Esophagus squamous epithelium (tissue), 5 donors: ENCODE results near the gene SAMD14. TPM values are rescaled to one million over a fixed set of nuclear protein-coding genes. Genes with fewer than 3 reads are reported as not detected.

Source experiments
- DNase-seq: peaks from one replicate; lab custom pipeline; 2025; lab: John Stamatoyannopoulos, UW
- H3K27ac ChIP-seq, 4 donors: fragments of 200-600 bp; sonication (generic); one replicate each; pipeline ENCODE4 v1.5.1; 2016 to 2019; ENCODE audit warnings: mild to moderate bottlenecking in 1 of 4
- H3K27me3 ChIP-seq, 4 donors: fragments of 200-600 bp; sonication (generic); 1 replicate in 3 of 4; 2 replicates in 1 of 4; pipeline versions ENCODE4 v1.5.1 to v1.6.0; 2017 to 2021; ENCODE audit warnings: antibody characterized with exemption in 1 of 4
- H3K36me3 ChIP-seq, 3 donors: fragments of 200-600 bp; sonication (generic); one replicate each; pipeline ENCODE4 v1.5.1; 2016 to 2019
- H3K4me1 ChIP-seq, 3 donors: fragments of 200-600 bp; sonication (generic); one replicate each; pipeline ENCODE4 v1.5.1; 2017 to 2019
- H3K4me3 ChIP-seq, 4 donors: fragments of 200-600 bp; sonication (generic); 1 replicate in 3 of 4; 2 replicates in 1 of 4; pipeline ENCODE4 v1.5.1; 2016 to 2019; ENCODE audit warnings: mild to moderate bottlenecking in 2 of 4, moderate library complexity in 1 of 4
- H3K9me3 ChIP-seq, 3 donors: fragments of 200-600 bp; sonication (generic); one replicate each; pipeline ENCODE4 v1.5.1; 2016 to 2019
- POLR2A ChIP-seq, 4 donors: fragments of 450-650 bp; IDR thresholded peaks; one replicate each; pipeline ENCODE4 v1.6.1; 2017; ENCODE audit warnings: antibody characterized with exemption in 4 of 4, mild to moderate bottlenecking in 4 of 4, moderate library complexity in 3 of 4
- WGBS, 2 donors: methylation state at CpG; one replicate each; pipeline ENCODE4 v1.1.5; 2018; 5-methylcytosine and 5-hydroxymethylcytosine counted together
- intact Hi-C: fragments of 100-400 bp; cut with DNase I; formaldehyde crosslinking; loops from one replicate; pipeline ENCODE4 v1.15.0; 2022
- total RNA-seq, 4 donors: library from RNA; depleted of rRNA; stranded (reverse); fragments of >200 nt; gene quantifications; one replicate each; pipeline ENCODE4 v1.1.0, GENCODE V29; 2016
- TF ChIP-seq, protein P1 (sequence below), 6 experiments: fragments of 450-650 bp in 4 of 6; fragments of 200-600 bp in 2 of 6; sonication (generic) in 2 of 6; IDR thresholded peaks; one replicate each; pipeline ENCODE4 v1.5.1; 2016 to 2019; ENCODE audit warnings: antibody characterized with exemption in 6 of 6, mild to moderate bottlenecking in 4 of 6, moderate library complexity in 4 of 6
- donor health status: DM: yes; HTN: yes; CAD: no.

Gene SAMD14
- total RNA-seq, 4 donors from 2014 or later = 0.57 TPM; not detected in 3

DNA sequence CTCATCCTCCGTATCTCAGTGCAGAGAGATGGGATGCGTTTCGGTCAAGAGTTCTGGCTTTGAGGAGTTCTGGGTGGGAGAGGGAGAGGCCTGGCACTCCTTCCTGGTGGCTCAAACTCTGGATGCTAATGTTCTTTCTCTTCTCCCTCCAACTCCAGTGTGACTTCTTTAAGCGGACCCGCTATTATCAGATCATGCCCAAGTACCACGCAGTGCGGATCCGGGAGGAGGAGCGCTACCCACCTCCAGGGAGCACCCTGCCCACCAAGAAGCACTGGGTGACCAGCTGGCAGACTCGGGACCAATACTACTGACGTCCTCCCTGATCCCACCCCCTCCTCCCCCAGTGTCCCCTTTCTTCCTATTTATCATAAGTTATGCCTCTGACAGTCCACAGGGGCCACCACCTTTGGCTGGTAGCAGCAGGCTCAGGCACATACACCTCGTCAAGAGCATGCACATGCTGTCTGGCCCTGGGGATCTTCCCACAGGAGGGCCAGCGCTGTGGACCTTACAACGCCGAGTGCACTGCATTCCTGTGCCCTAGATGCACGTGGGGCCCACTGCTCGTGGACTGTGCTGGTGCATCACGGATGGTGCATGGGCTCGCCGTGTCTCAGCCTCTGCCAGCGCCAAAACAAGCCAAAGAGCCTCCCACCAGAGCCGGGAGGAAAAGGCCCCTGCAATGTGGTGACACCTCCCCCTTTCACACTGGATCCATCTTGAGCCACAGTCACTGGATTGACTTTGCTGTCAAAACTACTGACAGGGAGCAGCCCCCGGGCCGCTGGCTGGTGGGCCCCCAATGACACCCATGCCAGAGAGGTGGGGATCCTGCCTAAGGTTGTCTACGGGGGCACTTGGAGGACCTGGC is 40.8 kb downstream of the SAMD14 start:
- no peak for DNase-seq
- Histone ChIP-seq H3K27ac (no peak overlapping the region), H3K4me3 (no peak overlapping the region), H3K36me3 (peaks cover 10 to 56% (median 24%) of the 10 kb centered on the region in 3 donors), H3K4me1 (peaks cover 0 to 5% (median 0%) of the 10 kb centered on the region in 3 donors), H3K9me3 (no peaks in the 10 kb centered on the region), H3K27me3 (no peaks in the 10 kb centered on the region)
- intact Hi-C loops = loop anchor here (5.0 kb wide), 1 partner anchor 62 kb away; no protein-coding TSS in a partner anchor
- 80 to 87% methylated on average over 15 to 16 of the region's 25 CpGs for WGBS, 2 donors
- TF ChIP-seq, protein P1, sequence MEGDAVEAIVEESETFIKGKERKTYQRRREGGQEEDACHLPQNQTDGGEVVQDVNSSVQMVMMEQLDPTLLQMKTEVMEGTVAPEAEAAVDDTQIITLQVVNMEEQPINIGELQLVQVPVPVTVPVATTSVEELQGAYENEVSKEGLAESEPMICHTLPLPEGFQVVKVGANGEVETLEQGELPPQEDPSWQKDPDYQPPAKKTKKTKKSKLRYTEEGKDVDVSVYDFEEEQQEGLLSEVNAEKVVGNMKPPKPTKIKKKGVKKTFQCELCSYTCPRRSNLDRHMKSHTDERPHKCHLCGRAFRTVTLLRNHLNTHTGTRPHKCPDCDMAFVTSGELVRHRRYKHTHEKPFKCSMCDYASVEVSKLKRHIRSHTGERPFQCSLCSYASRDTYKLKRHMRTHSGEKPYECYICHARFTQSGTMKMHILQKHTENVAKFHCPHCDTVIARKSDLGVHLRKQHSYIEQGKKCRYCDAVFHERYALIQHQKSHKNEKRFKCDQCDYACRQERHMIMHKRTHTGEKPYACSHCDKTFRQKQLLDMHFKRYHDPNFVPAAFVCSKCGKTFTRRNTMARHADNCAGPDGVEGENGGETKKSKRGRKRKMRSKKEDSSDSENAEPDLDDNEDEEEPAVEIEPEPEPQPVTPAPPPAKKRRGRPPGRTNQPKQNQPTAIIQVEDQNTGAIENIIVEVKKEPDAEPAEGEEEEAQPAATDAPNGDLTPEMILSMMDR (IDR thresholded peaks at IDR 0.05) = no peak
- no peak for TF ChIP-seq POLR2A (IDR thresholded peaks at IDR 0.05)

DNA sequence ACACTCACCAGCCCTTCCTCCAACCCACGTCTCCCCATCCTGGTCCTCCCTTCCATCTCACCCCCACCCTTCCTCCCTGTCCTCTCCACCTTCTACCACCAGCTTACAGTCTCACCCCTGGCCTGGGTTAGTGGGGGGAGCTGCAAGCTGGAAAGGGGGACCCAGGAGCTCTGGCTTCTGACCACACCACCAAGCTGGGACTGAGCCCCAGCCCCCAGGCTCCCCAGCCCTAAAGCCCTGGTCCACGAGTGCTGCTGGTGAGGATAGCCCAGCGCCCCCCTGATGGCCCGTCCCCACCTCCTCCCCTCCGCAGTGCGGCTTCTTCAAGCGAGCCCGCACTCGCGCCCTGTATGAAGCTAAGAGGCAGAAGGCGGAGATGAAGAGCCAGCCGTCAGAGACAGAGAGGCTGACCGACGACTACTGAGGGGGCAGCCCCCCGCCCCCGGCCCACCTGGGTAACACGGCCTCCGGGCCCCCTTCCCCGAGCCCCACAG is 42.0 kb downstream of the SAMD14 start:
- no peaks in the 10 kb centered on the region for H3K4me1 ChIP-seq
- TF ChIP-seq POLR2A (IDR thresholded peaks at IDR 0.05) = no peak
- TF ChIP-seq, protein P1 (IDR thresholded peaks at IDR 0.05) = no peak
- H3K27me3 ChIP-seq = no peaks in the 10 kb centered on the region
- no peak overlapping the region for H3K4me3 ChIP-seq
- no peak overlapping the region for H3K27ac ChIP-seq
- no peak for DNase-seq
- no peaks in the 10 kb centered on the region for H3K9me3 ChIP-seq
- intact Hi-C loops = loop anchor here (5.0 kb wide), 1 partner anchor 61 kb away; no protein-coding TSS in a partner anchor
- 67 to 81% methylated on average over 1 to 15 of the region's 19 CpGs for WGBS, 2 donors
- H3K36me3 ChIP-seq = peaks cover 10 to 67% (median 24%) of the 10 kb centered on the region in 3 donors

GRCh38 chr17:50087246-50087911 is 42.6 kb downstream of the SAMD14 start:
- 42 to 56% methylated on average over 3 to 9 of the region's 10 CpGs for WGBS, 2 donors
- Histone ChIP-seq H3K4me1 (no peaks in the 10 kb centered on the region), H3K27me3 (no peaks in the 10 kb centered on the region), H3K36me3 (peaks cover 10 to 73% (median 24%) of the 10 kb centered on the region in 3 donors), H3K4me3 (no peak overlapping the region), H3K27ac (no peak overlapping the region), H3K9me3 (no peaks in the 10 kb centered on the region)
- intact Hi-C loops = loop anchor here (5.0 kb wide), 1 partner anchor 60 kb away; no protein-coding TSS in a partner anchor
- no peak for DNase-seq
- no peak for TF ChIP-seq POLR2A (IDR thresholded peaks at IDR 0.05)
- TF ChIP-seq, protein P1 (IDR thresholded peaks at IDR 0.05) = peak; percentile 89 to 96 (median 92)

GRCh38 chr17:50081757-50082156 is 48.2 kb downstream of the SAMD14 start:
- no peak overlapping the region for H3K4me3 ChIP-seq
- peaks cover 2 to 90% (median 36%) of the 10 kb centered on the region in 3 donors for H3K36me3 ChIP-seq
- TF ChIP-seq, protein P1 (IDR thresholded peaks at IDR 0.05) = no peak
- no peak overlapping the region for H3K27ac ChIP-seq
- H3K9me3 ChIP-seq = no peaks in the 10 kb centered on the region
- H3K4me1 ChIP-seq = peaks cover 2 to 14% (median 6%) of the 10 kb centered on the region in 3 donors
- no peak for DNase-seq
- 70 to 85% methylated on average over 4 of the region's 5 CpGs for WGBS, 2 donors
- no peaks in the 10 kb centered on the region for H3K27me3 ChIP-seq
- intact Hi-C loops = no loop called here
